HG02588 (cell line): ENCODE results near the gene MAD1L1.

Source experiments
- ATAC-seq: cut with Tn5 transposase; IDR thresholded peaks from one replicate; pipeline ENCODE4 v1.9.1; 2021; ENCODE audit warnings: mild to moderate bottlenecking, moderate library complexity; ENCODE audit not compliant: unreplicated experiment

The MAD1L1 gene

DNA sequence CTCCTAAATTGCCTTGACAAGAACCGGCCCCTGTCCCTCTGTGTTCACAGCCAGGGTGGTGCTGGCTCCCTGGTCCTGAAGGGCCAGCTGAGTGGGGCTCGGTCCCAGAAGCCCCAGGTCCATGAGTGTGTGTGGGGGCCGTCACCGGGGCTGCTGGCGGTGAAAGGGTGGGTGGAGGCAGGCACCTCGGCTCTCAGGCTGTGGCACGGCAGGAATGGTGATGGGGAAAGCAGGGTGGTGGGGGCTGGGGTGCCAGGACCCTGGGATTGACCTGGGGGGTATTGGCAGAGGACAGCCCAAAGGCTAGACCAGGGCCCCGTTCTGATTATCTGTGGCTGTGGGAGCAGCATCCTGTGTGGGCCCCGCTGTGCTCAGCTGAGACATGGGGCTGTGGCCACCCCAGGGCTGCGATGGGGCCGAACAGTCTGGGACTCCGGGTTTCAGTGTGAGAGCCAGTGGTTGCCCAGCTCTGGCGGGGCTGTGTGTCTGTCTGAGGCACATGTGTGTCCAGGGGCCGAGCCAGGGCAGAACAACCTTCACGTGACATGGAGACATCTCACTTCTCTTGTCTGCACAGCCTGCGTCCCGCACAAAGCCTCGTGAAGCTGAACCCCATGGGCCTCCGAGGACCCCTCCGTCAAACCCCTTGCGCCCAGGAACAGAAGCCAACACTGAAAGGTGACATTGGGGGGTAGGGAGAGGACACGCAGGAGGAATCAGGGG, 418.5 kb downstream of the MAD1L1 start:
- ATAC-seq: no peak

DNA sequence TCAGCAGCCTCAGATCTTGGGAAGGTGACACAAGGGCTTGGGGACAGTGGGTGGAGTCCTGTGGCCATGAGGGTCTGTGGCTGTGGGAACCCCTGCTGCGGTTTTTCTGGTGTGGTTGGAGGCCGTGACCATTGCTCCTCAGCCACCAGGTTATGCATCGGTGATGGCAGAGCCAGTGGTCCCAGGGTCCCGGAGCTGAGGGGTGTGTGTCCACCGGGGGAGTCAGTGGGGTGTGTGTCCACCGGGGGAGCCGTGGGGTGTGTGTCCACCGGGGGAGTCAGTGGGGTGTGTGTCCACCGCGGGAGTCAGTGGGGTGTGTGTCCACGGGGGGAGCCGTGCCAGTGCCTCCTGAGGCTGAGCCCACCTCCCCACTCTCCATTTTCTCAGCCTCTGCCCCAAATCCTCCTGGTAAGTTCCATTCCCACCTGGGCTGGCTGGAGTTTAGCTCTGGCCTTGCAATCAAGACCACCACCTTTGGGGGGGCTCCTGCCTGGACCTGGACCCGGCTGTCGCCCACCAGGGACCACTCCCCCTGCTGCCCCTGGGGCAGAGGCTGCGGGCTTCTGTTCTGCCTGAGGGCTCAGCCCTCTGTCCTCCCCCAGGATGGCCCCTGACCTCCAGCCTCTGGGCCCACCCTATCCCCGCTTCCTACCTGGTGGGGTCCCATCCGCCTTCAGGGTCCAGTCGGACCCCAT, 419.2 kb downstream of the MAD1L1 start:
- no peak for ATAC-seq

DNA sequence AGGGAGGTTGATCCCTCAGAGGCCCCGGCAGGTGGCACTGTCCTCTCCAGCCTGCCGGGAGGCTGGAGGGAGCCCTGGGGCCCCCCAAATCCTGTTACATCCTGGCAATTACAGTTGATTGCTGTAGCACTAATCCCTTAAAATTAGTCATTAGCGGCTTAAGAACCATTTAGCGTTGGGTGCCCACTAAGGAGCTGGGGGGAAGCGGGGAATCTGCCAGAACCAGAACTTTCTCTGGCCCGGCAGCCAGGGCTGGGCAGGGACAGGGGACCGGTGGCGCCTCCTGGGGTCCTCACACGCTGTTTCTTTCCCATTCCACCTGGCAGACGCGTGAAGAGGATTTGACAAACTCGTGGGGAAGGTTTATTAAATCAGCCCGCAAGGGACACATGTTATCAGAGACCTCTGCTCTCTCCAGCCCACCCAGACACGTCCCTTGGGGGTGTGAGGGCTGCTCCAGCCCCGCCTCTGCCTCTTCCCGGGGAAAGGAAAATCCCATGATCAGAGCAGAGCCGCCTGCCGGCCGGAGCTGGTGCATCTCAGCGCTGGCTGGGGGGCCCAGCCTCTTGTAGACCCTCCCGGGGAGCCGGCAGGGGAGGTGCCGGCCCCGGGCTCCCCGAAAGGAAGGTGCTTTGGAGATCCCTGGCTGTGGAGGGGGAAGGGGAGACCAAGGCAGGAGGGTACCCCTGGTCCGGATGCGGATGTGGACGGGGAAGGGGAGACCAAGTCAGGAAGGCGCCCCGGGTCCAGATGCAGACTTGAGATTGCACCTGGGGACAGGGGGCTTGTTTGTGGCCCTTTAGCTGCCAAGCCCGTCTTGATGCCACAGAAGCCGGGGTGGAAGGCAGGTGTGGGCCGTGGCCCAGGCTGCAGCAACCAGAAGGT, 420.0 kb downstream of the MAD1L1 start:
- no peak for ATAC-seq

DNA sequence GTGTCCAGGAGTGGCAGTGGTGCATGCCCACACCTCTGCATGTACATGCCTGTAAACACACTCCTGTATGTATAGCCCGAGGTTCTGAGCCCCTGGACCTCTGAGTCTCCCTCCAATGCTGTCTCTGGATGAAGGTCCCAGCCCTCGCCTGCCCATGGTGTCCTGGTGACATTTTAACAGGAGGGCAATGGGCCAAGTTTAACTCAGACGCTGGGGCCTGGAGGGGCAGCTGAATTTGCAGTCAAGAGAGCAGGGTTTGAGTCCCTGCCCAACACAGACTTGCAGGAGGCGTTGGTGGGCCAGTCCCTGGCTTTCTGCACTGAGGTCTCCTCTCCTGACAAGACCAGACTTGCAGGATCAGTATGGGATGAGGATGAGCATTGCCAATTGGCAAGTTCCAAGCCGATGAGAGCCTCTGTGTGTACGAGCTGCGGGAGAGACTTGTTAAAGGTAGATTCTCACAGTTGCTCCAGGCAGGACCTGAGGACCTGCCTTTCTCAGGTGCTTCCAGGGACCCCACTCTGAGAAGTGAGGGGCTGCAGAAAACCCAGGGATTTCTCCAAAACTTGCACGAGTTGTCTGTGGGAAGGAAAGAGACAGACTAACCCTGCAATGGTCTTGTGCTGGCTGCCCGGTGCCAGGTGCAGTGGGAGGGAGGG, 420.8 kb downstream of the MAD1L1 start:
- ATAC-seq: no peak

DNA sequence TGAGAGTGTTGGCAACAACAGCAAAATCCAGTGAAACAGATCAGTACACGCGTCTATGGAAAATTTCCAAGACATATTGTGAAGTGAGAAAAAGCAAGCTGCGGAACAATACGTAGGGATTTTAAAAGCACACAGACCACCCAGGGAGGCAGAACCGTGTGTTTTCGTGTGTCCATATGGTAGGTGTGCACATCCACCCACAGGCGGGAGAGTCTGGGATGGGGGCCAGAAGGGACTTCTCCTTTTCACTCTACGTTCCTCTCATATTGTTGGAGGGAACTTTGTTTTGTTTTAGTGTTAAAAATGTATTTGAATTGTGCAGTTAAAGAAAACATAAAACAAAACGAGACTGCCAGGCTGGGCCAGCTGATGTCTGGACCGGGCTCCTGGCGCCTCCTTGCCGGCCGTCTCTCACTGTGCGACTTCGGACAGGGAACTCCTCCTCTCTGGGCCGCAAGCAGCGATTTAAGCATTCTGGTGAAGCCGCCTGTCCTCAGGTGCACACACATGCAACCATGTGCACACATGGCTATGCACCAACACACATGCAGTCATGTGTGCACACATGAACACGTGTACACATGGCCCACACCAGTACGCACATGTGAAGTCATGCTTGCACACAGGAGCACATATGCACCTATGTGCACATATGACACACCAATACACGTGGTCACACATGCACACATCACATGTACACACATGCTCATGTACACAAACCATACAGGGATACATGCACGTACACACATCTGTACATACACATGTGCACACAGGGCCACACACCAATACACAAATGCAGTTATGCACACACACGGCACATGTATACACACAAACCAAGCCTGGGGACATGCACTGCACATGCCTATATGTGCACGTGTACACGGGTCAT, 421.5 kb downstream of the MAD1L1 start:
- no peak for ATAC-seq

DNA sequence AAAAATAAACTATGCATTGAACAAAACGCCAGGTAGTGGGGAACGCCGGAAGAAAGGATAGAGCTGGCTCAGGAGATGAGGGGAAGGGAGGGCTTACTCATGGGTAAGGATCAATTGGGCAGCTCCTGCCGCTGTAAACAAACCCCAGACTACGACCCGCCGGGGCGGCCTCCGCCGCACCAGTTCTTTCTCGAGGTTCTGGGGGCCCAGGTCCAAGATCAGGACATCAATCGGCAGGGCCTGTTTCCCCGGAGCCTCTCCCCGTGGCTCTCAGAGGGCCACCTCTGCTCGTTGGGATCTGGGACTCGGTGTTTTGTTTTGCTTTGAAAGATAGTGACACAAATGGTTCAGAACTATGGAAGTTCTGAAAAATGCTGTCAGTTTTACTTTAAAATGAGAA, 422.2 kb downstream of the MAD1L1 start:
- ATAC-seq: no peak

DNA sequence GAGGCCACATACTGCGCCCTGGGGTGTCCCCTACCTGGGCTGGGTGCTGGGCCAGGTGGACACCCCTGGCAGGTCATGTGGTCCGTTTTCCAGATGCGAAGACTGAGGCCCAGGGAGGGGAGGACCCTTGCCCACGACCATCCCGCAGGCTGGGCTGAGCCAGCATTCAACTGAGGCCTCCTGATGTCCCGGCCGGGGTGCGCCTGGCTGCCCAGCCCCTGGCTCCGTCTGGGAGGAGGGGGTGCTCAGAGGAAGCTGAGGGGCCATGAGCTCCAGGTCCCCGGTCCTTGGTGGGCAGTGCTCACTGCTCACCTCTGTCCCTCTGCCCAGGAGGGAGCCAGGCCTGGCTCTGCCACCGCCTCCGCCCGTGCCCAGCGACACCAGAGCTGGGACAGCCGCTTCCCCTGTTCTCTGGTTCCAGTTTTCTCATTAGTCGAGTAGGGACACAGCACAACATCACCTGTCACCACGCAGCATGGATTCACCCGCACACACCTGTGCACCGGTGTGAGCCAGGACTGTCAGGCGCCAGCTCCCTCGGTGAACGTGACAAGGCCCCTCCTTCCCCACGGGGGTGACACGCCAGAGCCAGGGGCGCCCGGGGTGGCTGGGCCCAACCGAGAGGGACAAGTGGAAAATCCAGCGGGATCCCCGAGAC, 423.0 kb downstream of the MAD1L1 start:
- no peak for ATAC-seq

DNA sequence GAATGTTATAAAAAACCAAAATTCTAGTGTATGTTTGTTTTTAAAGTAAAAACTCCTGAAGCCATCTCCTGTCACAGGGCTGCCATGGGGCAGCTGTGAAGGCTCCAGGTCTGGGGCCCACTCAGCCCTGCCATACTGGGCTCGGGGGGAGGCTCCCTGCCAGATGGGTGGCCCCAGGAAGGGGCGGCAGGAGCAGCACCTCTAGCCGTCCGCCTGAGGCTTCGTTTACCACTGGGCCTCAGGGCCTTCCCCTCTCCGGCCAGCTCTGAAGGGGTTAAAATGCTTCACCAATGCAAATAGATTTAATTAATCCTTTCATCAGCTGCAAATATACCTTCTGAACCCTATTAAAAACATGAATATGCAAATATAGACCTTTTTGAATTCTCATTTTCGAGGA, 423.7 kb downstream of the MAD1L1 start:
- ATAC-seq: no peak

DNA sequence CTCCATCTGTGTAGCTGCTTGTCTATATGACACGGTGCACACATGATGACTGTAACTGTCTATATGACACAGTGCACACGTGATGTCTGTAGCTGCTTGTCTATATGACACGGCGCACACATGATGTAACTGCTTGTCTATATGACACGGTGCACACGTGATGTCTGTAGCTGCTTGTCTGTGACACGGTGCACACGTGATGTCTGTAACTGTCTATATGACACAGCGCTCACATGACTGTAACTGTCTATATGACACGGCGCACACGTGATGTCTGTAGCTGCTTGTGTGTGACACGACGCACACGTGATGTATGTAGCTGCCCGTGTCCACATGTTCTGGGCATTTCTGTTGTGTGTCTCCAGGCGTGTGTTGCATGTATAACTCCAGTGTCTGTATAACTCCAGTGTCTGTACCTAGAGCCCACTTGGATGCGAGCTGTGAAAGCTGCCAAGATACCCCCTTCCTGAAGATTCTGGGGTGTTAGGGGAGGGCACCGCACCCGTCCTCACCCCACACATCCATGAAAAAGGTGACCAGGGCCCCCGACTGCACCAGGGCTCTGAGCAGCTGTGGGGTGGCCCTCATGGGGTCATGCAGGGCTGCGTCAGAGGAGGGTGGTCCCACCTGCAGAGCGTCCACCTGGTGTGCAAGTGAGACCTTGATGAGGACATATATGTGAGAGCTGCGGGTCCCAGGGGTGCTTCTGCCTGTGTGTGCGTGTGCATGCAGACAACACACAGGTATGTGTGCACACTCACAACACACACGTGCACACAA, 424.7 kb downstream of the MAD1L1 start:
- no peak for ATAC-seq

DNA sequence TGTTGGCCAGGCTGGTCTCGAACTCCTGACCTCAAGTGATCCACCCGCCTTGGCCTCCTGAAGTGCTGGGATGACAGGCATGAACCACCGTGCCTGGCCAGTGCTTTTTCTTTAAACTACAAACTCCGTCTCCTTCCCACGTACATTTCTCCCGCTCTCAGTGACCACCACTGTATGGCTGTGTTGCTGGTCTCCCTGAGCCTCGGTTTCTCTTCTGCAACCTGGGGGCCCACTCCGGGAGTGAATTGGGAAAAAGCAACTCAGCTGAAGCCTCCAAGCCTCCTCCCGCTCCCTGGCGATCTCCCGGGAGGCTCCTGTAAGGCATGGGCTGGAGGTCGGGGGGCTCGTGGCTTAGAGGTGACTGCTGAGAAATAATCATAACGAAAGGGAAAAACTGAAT, 426.4 kb downstream of the MAD1L1 start:
- no peak for ATAC-seq

DNA sequence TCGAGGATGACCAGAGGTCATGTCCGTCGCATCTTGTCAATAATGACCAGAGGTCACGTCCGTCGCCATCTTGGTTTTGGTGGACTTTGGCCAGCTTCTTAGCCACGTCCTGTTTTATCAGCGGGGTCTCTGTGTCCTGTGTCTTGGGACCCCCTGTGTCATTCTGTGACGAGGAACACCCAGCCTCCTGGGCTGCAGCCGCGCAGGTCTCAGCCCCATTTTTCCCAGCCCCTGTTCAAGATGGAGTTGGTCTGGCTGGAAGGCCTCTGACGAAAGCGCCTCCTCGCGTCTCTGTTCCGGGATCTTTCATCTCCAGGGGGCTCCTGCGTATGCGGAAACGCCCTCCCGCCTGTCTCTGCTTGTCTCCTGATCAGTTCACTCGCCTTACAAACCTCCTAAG, 428.4 kb downstream of the MAD1L1 start:
- no peak for ATAC-seq

DNA sequence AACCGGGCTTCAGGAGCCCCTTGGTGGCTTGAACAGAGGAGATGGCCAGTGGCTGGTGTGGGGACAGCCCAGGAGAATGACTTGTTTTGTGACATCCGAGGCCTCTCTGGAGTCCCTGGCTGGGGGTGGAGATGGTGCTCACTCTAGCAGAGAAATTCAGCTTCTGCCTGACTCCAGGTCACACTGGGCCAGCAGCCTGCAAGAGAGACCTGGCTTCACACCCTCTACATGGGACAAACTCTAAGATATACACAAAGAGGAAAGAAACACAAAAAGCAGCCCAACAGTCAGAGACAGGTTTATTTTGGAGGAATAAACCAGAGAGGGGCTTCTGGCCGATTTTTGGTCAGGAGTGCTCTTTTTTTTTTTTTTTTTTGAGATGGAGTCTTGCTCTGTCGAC, 429.8 kb downstream of the MAD1L1 start:
- no peak for ATAC-seq

DNA sequence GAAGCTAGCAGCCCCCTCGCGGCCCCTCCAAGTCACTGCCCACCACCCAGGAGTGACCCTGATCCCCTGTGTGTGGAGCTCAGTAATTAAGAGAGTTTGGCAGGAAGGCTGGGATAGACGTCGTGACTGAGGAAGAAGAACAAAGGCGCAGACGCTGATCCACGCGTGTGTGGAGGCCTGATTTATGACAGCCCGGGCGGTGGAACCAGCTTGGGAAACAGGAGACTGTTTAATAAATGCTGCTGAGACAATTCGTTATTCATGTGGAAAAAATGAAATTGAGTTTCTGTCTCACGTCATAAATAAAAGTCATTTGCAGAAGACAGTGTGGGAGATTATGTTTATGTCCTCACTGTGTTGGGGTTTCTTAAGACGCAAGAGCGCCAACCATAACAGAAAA, 431.8 kb downstream of the MAD1L1 start:
- no peak for ATAC-seq

DNA sequence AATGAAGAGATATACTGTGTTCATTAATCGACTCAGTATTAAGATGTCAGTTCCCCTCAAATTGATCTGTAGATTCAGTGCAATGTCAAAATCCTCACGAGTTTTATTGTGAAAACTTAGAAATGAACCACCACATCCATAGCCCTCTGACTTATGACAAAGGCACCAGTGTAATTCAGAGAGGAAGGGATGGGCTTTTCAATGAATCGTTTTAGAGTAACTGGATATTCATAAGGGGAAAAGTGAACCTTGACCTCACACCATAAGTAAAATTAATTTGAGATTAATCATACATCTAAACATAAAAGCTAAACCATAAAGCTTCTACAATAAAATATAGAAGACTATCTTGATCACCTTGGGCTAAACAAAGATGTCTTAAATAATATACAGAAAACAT, 434.6 kb downstream of the MAD1L1 start:
- no peak for ATAC-seq

DNA sequence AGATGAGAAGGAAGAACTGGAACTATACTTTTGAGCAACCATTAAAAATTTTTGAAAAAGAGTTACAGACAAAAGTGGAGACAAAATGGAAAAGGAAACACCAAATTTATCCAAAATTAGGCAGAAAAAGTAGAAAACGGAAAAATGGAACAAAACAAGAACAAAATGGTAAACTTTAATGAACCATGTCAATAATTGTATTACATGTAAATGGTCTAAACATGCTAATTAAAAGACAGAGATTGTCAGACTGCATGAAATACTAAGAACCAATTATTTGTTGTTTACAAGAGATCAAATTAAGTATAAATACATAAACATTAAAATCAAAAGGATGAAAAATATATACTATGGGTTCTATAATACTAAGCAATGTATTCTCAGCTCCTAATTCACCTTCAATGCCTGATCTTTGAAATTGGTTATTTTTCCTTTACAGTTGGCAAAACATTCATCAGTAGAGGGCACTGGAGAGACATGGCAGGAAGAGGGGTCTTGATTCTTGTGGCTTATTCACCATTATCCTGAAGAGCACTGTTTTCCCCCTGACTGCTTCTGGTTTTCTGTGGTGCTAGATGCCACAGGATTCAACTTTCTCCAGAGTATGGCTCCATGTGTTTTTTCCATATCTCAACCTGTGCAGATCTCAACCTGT, 437.7 kb downstream of the MAD1L1 start:
- ATAC-seq: no peak

DNA sequence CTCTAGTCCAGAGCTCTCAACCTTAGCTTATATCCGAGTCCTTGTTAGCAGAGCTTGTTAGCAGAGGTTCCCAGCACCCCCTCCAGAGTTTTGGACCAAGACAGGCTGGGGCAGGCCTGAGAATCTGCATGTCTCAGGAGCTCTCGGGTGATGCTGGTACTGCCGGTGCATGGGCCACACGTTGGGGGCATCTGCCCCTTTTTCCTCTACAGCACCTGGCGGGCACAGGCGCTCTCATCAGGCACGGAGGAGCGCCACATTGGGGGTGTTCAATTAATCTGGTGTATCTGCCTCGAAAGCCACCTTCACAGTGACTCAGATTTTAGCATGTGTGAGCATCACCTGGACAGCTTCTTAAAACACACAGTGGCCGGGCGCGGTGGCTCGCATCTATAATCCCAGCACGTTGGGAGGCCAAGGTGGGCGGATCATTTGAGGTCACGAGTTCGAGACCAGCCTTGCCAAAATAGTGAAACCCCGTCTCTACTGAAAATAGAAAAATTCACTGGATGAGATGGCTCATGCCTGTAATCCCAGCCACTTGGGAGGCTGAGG, 445.0 kb downstream of the MAD1L1 start:
- ATAC-seq: no peak

DNA sequence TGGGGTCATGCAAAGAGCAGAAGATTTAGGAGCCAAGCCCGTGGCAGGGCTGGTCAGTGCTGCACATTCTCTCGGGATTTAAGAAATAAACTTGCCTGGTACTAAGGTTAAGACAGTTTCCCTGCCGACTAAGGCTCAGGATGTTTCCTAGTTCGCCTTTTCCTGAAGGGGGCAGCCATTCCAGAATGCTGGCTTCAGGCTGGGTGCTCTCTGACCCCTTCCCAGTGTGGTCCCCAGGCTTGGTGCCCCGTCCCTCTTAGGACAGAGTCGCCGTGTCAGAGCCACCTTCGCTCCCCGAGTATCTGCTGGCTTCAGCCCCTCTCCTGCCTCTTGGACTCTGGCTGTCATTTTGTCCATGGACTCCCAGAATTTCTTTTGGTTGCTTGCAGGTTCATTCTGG, 445.5 kb downstream of the MAD1L1 start:
- no peak for ATAC-seq

DNA sequence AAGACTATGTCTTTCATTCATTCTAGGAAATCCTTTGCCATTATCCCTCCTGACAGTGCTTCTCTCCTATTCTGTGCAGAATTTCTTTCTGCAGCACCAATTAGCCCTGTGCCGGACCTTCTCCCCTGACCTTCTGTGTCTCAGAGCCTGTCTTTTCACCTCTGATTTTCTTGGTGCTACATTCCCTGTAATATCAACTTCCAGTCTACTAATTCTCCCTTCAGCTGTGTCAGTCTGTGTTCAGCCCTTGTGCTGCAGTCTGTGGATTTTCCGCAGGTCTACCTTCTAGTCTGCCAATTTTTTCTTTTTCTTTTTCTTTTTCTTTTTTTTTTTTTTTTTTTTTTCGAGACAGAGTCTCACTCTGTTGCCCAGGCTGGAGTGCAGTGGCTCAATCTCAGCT, 446.9 kb downstream of the MAD1L1 start:
- ATAC-seq: no peak
